SJCRH30 (cell line): ENCODE data around the gene BMP2K. TPM values are rescaled to one million over a fixed set of nuclear protein-coding genes. Genes with fewer than 3 reads are reported as not detected.
"Not testable (repeated sequence)": the region's sequence is repeated elsewhere in the genome, so short reads cannot be mapped to it uniquely, and the experiment has no call there.

Experiments used
- DNase-seq, 2 experiments: peaks; one replicate each; pipeline ENCODE4 v3.0.0-alpha.2; 2015 to 2020
- H3K27ac ChIP-seq: fragments of 250-450 bp; sonication (Bioruptor Pico); 2 replicates; pipeline ENCODE4 v1.5.1; 2020; ENCODE audit warnings: mild to moderate bottlenecking, moderate library complexity
- H3K27me3 ChIP-seq: fragments of 250-450 bp; sonication (Bioruptor Pico); 2 replicates; pipeline ENCODE4 v1.5.1; 2020; ENCODE audit warnings: mild to moderate bottlenecking, moderate library complexity
- H3K36me3 ChIP-seq: fragments of 250-450 bp; sonication (Bioruptor Pico); 2 replicates; pipeline ENCODE4 v1.5.1; 2020; ENCODE audit warnings: mild to moderate bottlenecking, moderate library complexity
- H3K4me1 ChIP-seq: fragments of 250-450 bp; sonication (Bioruptor Pico); 2 replicates; pipeline ENCODE4 v1.5.1; 2020; ENCODE audit warnings: mild to moderate bottlenecking, moderate library complexity
- H3K4me3 ChIP-seq: fragments of 250-450 bp; sonication (Bioruptor Pico); 2 replicates; pipeline ENCODE4 v1.5.1; 2020; ENCODE audit warnings: mild to moderate bottlenecking, moderate library complexity
- H3K9me3 ChIP-seq: fragments of 250-450 bp; sonication (Bioruptor Pico); replicated peaks from 2 replicates; pipeline ENCODE4 v1.5.1; 2020; ENCODE audit warnings: mild to moderate bottlenecking, moderate library complexity
- total RNA-seq: library from RNA; depleted of rRNA; stranded (reverse); fragments of >200 nt; shearing (Covaris generic); gene quantifications from 2 replicates; pipeline ENCODE4 v1.2.3, GENCODE V29; 2014

Gene BMP2K
- total RNA-seq, 1 experiment from 2014 or later = 56.1 TPM

DNA sequence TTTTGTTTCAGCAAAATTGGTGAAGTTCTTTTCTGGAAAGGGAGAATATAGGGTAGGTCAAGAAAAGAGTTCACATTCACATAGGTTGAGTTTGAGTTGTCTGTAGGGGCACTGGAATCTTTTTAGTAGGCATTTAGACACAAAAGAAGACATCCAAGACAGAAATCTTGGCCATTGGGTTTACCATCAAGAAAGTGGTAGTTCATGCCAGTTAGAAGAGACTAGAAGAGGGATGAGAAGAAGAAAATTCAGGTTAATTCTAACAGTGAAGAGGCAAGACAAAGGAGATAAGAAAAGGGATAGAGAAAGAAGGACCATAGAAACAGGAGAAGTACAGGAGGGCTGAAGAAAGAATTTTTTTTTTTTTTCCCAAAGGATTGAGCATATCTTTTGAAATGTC lies 123.2 kb downstream of the BMP2K start:
- H3K36me3 ChIP-seq = peaks cover 4% of the 10 kb centered on the region; the same call in 1 of the 2 replicates
- no peaks in the 10 kb centered on the region for H3K27me3 ChIP-seq
- no peaks in the 10 kb centered on the region for H3K9me3 ChIP-seq
- no peak for DNase-seq
- H3K27ac ChIP-seq = no peak overlapping the region
- no peak overlapping the region for H3K4me3 ChIP-seq
- peaks cover 27% of the 10 kb centered on the region for H3K4me1 ChIP-seq

GRCh38 chr4:78901882-78902281 lies 125.7 kb downstream of the BMP2K start:
- H3K4me1 ChIP-seq = peaks cover 27% of the 10 kb centered on the region
- peak overlapping the region; percentile 24; the same call in 1 of the 2 replicates for H3K27ac ChIP-seq
- H3K9me3 ChIP-seq = no peaks in the 10 kb centered on the region
- no peak overlapping the region for H3K4me3 ChIP-seq
- H3K27me3 ChIP-seq = no peaks in the 10 kb centered on the region
- no peaks in the 10 kb centered on the region for H3K36me3 ChIP-seq
- DNase-seq = no peak

GRCh38 chr4:78902298-78902697 lies 126.1 kb downstream of the BMP2K start:
- no peak overlapping the region for H3K4me3 ChIP-seq
- H3K4me1 ChIP-seq = peaks cover 27% of the 10 kb centered on the region
- no peaks in the 10 kb centered on the region for H3K9me3 ChIP-seq
- H3K27ac ChIP-seq = peak overlapping the region; percentile 24; the same call in 1 of the 2 replicates
- peak; percentile 31 to 62 for DNase-seq
- H3K27me3 ChIP-seq = no peaks in the 10 kb centered on the region
- H3K36me3 ChIP-seq = no peaks in the 10 kb centered on the region

DNA sequence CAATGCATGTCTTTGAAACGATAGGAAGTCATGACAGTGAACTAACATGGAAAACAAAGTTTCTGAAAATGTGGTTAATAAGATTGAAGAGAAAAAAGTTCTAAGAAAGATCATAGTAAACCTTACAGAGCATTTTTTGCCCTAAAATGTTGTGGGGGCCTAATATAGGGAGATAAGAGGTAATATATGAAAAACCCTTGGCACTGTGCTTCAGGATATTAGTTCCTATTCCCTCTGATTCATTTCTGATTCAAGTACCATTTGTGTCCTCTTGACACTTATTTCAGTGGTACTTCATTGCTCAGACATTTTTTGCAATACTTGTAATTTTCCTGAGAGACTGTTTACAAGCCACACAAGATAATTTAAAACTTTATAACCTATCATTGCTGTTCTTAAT lies 128.0 kb downstream of the BMP2K start:
- DNase-seq = no peak
- H3K36me3 ChIP-seq = 0 out of 2 replicates have a peak, but pooled peaks cover 5% of the 10 kb centered on the region
- no peaks in the 10 kb centered on the region for H3K27me3 ChIP-seq
- no peak overlapping the region for H3K27ac ChIP-seq
- H3K9me3 ChIP-seq = no peaks in the 10 kb centered on the region
- H3K4me3 ChIP-seq = no peak overlapping the region
- H3K4me1 ChIP-seq = peaks cover 18% of the 10 kb centered on the region

GRCh38 chr4:78907638-78908037 lies 131.5 kb downstream of the BMP2K start:
- Histone ChIP-seq H3K9me3 (no peaks in the 10 kb centered on the region), H3K4me1 (peaks cover under 1% of the 10 kb centered on the region), H3K36me3 (peaks cover 14% of the 10 kb centered on the region), H3K4me3 (no peak overlapping the region), H3K27ac (no peak overlapping the region), H3K27me3 (no peaks in the 10 kb centered on the region)
- no peak for DNase-seq

GRCh38 chr4:78908974-78909373 lies 132.8 kb downstream of the BMP2K start:
- not testable (repeated sequence) for H3K27ac ChIP-seq, DNase-seq, H3K9me3 ChIP-seq, H3K4me1 ChIP-seq, H3K4me3 ChIP-seq, H3K27me3 ChIP-seq
- H3K36me3 ChIP-seq = peaks cover 16% of the 10 kb centered on the region

- Histone ChIP-seq H3K9me3 (no peaks in the 10 kb centered on the region), H3K4me1 (no peaks in the 10 kb centered on the region), H3K27ac (no peak overlapping the region), H3K4me3 (no peak overlapping the region), H3K27me3 (no peaks in the 10 kb centered on the region), H3K36me3 (peaks cover 19% of the 10 kb centered on the region)
- no peak for DNase-seq
Measured at GRCh38 chr4:78910612-78911011, 134.5 kb downstream of the BMP2K start.

DNA sequence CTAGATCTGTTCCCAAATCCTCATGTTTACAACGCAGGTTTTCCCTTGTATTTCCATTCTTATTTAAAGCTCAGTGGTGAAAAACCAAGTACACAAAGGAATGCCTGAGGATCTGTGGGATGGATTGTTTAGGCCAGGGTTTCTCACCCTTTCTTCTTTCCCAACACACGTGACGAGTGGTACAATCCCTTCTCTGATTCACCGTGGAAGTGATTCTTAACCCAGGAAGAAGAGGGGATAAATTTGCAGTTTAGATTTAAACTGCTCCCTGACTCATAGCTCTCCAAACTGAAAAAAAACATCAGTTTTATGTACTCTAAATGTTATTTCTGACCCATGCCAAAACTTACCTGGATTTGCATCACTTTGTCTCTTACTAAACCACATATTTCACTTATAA lies 146.1 kb downstream of the BMP2K start:
- H3K27ac ChIP-seq = no peak overlapping the region
- no peak for DNase-seq
- no peak overlapping the region for H3K4me3 ChIP-seq
- H3K4me1 ChIP-seq = no peaks in the 10 kb centered on the region
- peaks cover 60% of the 10 kb centered on the region for H3K36me3 ChIP-seq
- H3K9me3 ChIP-seq = no peaks in the 10 kb centered on the region
- H3K27me3 ChIP-seq = no peaks in the 10 kb centered on the region

- Histone ChIP-seq H3K27ac (no peak overlapping the region), H3K4me1 (no peaks in the 10 kb centered on the region), H3K9me3 (no peaks in the 10 kb centered on the region), H3K36me3 (peaks cover 62% of the 10 kb centered on the region), H3K27me3 (no peaks in the 10 kb centered on the region), H3K4me3 (no peak overlapping the region)
- DNase-seq = no peak
Measured at GRCh38 chr4:78923464-78924312, 147.5 kb downstream of the BMP2K start.

GRCh38 chr4:78926826-78927225 lies 150.7 kb downstream of the BMP2K start:
- H3K36me3 ChIP-seq = peaks cover 57% of the 10 kb centered on the region

GRCh38 chr4:78928835-78929234 lies 152.7 kb downstream of the BMP2K start:
- H3K9me3 ChIP-seq = no peaks in the 10 kb centered on the region
- no peak for DNase-seq
- no peak overlapping the region for H3K4me3 ChIP-seq
- H3K36me3 ChIP-seq = peaks cover 53% of the 10 kb centered on the region
- H3K27me3 ChIP-seq = no peaks in the 10 kb centered on the region
- no peak overlapping the region for H3K27ac ChIP-seq
- no peaks in the 10 kb centered on the region for H3K4me1 ChIP-seq

More at GRCh38 chr4:78926826-78927225, 150.7 kb downstream of the BMP2K start:
- Histone ChIP-seq H3K27ac (no peak overlapping the region), H3K9me3 (no peaks in the 10 kb centered on the region), H3K4me3 (no peak overlapping the region), H3K4me1 (no peaks in the 10 kb centered on the region), H3K27me3 (no peaks in the 10 kb centered on the region)
- no peak for DNase-seq

DNA sequence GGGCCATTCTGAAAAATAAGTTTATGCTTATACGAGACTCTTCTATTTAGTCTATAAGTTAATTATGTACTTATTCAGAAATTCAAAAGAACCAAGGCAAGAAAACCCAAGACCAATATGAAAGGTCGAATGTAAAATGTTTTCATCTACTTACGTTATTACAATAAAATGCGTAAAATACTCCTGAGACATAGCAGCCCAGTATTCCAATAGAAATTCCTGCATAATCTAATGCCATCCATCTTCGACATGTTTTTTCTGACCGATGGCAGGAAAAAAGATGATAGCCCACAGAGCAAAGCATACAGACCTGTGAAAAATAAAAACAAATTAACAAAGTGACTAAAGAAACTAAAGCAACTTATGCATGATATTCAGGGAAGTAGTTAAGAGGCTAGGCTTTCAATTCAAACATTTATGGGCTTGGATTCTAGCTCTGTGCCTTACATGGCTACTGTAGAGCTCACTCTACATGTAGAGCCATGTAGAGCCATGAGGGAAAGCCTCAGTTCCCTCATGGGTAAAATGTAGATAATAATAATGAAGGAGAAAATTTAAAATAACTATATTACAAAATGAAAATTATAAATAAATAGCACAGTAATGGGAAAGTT lies 154.0 kb downstream of the BMP2K start:
- H3K9me3 ChIP-seq = no peaks in the 10 kb centered on the region
- no peak overlapping the region for H3K27ac ChIP-seq
- no peak overlapping the region for H3K4me3 ChIP-seq
- DNase-seq = no peak
- no peaks in the 10 kb centered on the region for H3K4me1 ChIP-seq
- H3K36me3 ChIP-seq = peaks cover 49% of the 10 kb centered on the region
- H3K27me3 ChIP-seq = no peaks in the 10 kb centered on the region

DNA sequence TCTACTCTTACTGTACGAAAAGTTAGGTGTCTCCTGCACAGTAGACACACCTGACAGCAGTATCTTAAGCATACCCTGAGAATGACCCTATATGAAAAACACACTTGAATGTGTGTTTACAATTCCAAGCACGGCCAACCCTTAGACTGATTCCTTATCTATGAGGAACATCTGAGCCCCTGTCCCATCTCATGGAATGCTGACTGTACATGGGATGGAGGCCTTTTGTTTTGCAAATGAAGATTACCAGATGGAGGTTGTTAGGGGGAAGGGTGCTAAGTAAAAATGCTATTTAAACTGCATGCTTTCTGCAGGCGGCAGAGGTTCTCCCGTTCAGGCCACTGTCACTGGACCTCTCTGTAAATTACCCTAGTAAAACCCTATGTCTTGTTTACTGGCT lies 160.8 kb downstream of the BMP2K start:
- DNase-seq = no peak
- Histone ChIP-seq H3K9me3 (no peaks in the 10 kb centered on the region), H3K4me1 (peaks cover 8% of the 10 kb centered on the region), H3K27me3 (no peaks in the 10 kb centered on the region), H3K36me3 (peaks cover 14% of the 10 kb centered on the region; the same call in 1 of the 2 replicates), H3K27ac (no peak overlapping the region), H3K4me3 (no peak overlapping the region)

GRCh38 chr4:78937837-78938236 lies 161.7 kb downstream of the BMP2K start:
- Histone ChIP-seq H3K27me3 (no peaks in the 10 kb centered on the region), H3K4me3 (peak overlapping the region; percentile 88), H3K27ac (no peak overlapping the region), H3K36me3 (peaks cover 9% of the 10 kb centered on the region; the same call in 1 of the 2 replicates), H3K9me3 (no peaks in the 10 kb centered on the region), H3K4me1 (peaks cover 8% of the 10 kb centered on the region)
- no peak for DNase-seq

- Histone ChIP-seq H3K4me3 (peak overlapping the region; percentile 88), H3K36me3 (peaks cover 5% of the 10 kb centered on the region; the same call in 1 of the 2 replicates), H3K27me3 (no peaks in the 10 kb centered on the region), H3K27ac (peak overlapping the region; percentile 30; the same call in 1 of the 2 replicates), H3K9me3 (no peaks in the 10 kb centered on the region), H3K4me1 (peaks cover 8% of the 10 kb centered on the region)
- DNase-seq = peak in 1 of 2 experiments; percentile 17
Measured at GRCh38 chr4:78938474-78938867, 162.3 kb downstream of the BMP2K start.
